GM23248 (cell line): ENCODE measurements around the gene ATXN7. TPM values are rescaled to one million over a fixed set of nuclear protein-coding genes. Genes with fewer than 3 reads are reported as not detected.

ENCODE experiments used
- DNase-seq: peaks from one replicate; pipeline ENCODE4 v3.0.0-alpha.2; 2015
- H2AFZ ChIP-seq: fragments of 200-600 bp; sonication (generic); 2 replicates; pipeline ENCODE4 v1.6.1; 2016; ENCODE audit warnings: antibody characterized with exemption
- H3F3A ChIP-seq: fragments of 200-600 bp; sonication (generic); 2 replicates; pipeline ENCODE4 v1.6.1; 2016; ENCODE audit warnings: mild to moderate bottlenecking, antibody characterized with exemption, mixed run types; ENCODE audit not compliant: insufficient read depth
- H3K27ac ChIP-seq: fragments of 200-600 bp; sonication (generic); 2 replicates; pipeline ENCODE4 v1.5.1; 2016; ENCODE audit warnings: mild to moderate bottlenecking
- H3K27me3 ChIP-seq: fragments of 200-600 bp; sonication (generic); replicated peaks from 2 replicates; pipeline ENCODE4 v1.6.1; 2016; ENCODE audit warnings: mild to moderate bottlenecking; ENCODE audit not compliant: insufficient read depth
- H3K36me3 ChIP-seq: fragments of 200-600 bp; sonication (generic); 2 replicates; pipeline ENCODE4 v1.6.1; 2016; ENCODE audit warnings: low read depth, mild to moderate bottlenecking
- H3K4me1 ChIP-seq: fragments of 200-600 bp; sonication (generic); 2 replicates; pipeline ENCODE4 v1.6.1; 2016; ENCODE audit warnings: mild to moderate bottlenecking; ENCODE audit not compliant: insufficient read depth
- H3K4me2 ChIP-seq: fragments of 200-600 bp; sonication (generic); one replicate; pipeline ENCODE4 v1.6.1; 2016; ENCODE audit warnings: mild to moderate bottlenecking; ENCODE audit not compliant: unreplicated experiment
- H3K4me3 ChIP-seq: fragments of 200-600 bp; sonication (generic); 2 replicates; pipeline ENCODE4 v1.5.1; 2016; ENCODE audit warnings: mild to moderate bottlenecking
- H3K79me2 ChIP-seq: fragments of 200-600 bp; sonication (generic); 2 replicates; pipeline ENCODE4 v1.6.1; 2016; ENCODE audit warnings: mild to moderate bottlenecking; ENCODE audit not compliant: insufficient read depth
- H3K9ac ChIP-seq: fragments of 200-600 bp; sonication (generic); 2 replicates; pipeline ENCODE4 v1.6.1; 2016; ENCODE audit warnings: mild to moderate bottlenecking
- H3K9me2 ChIP-seq: fragments of 200-600 bp; sonication (generic); 2 replicates; pipeline ENCODE4 v1.6.1; 2016; ENCODE audit warnings: mixed run types, mild to moderate bottlenecking, moderate library complexity; ENCODE audit not compliant: insufficient read depth
- H3K9me3 ChIP-seq: fragments of 200-600 bp; sonication (generic); one replicate; pipeline ENCODE4 v1.6.1; 2017; ENCODE audit warnings: low read depth
- H4K20me1 ChIP-seq: fragments of 200-600 bp; sonication (generic); 2 replicates; pipeline ENCODE4 v1.6.0; 2016; ENCODE audit not compliant: insufficient read depth
- EZH2 ChIP-seq: fragments of 200-600 bp; sonication (generic); IDR thresholded peaks from 2 replicates; pipeline ENCODE4 v1.6.1; 2018; ENCODE audit warnings: antibody characterized with exemption, mild to moderate bottlenecking; ENCODE audit not compliant: insufficient read depth, poor library complexity, severe bottlenecking
- EZH2phosphoT487 ChIP-seq: fragments of 200-600 bp; sonication (generic); IDR thresholded peaks from 2 replicates; pipeline ENCODE4 v1.6.1; 2018; ENCODE audit warnings: antibody characterized with exemption, moderate library complexity, mild to moderate bottlenecking, low read depth; ENCODE audit not compliant: insufficient read depth
- WGBS, 2 experiments: methylation state at CpG; one replicate each; pipeline ENCODE4 v1.1.6; 2015 to 2017; ENCODE audit warnings: low lambda C conversion rate in 2 of 2, low coverage in 1 of 2; ENCODE audit errors: missing lambda C conversion rate in 2 of 2; 5-methylcytosine and 5-hydroxymethylcytosine counted together
- in situ Hi-C: fragments of 300-500 bp; cut with MboI; formaldehyde crosslinking; loops from 2 replicates; pipeline ENCODE4 v1.15.0; 2020
- polyA plus RNA-seq: library from polyadenylated mRNA; unstranded; fragments of >200 nt; fragmentation: Nextera tagmentation; extraction: Ambion mirVana; gene quantifications from 2 replicates; pipeline ENCODE4 v1.2.1, GENCODE V29; 2016
- total RNA-seq: library from RNA; depleted of rRNA; stranded (reverse); fragments of >200 nt; shearing (Covaris generic); gene quantifications from 2 replicates; pipeline ENCODE4 v1.2.3, GENCODE V29; 2014

Gene ATXN7
- total and polyA plus RNA-seq, 2 experiments from 2014 or later, result 2.4 to 3.9 TPM

- Histone ChIP-seq H3K36me3 (peaks cover 42% of the 10 kb centered on the region), H2AFZ (no peak overlapping the region), H3K79me2 (peaks cover 9% of the 10 kb centered on the region), H3K4me3 (no peak overlapping the region), H3K9ac (no peak overlapping the region), H3K27me3 (no peaks in the 10 kb centered on the region), H3K9me2 (no peaks in the 10 kb centered on the region), H3K9me3 (no peaks in the 10 kb centered on the region), H3F3A (peaks cover 30% of the 10 kb centered on the region; the same call in 1 of the 2 replicates), H3K27ac (no peak overlapping the region), H3K4me2 (no peak overlapping the region), H4K20me1 (no peaks in the 10 kb centered on the region), H3K4me1 (no peaks in the 10 kb centered on the region)
- TF ChIP-seq EZH2, result no peak
- no peak for TF ChIP-seq EZH2phosphoT487
- WGBS, 2 experiments, result 46 to 54% methylated on average over 2 of the region's 2 CpGs
- DNase-seq, result no peak
- in situ Hi-C loops, result no loop called here
Measured at GRCh38 chr3:64003589-64003988, 139.9 kb downstream of the ATXN7 start.

- Histone ChIP-seq H3K4me3 (no peak overlapping the region), H3K27ac (no peak overlapping the region), H3F3A (peaks cover 58% of the 10 kb centered on the region), H3K36me3 (peaks cover 65% of the 10 kb centered on the region), H3K9me3 (no peaks in the 10 kb centered on the region), H3K4me2 (no peak overlapping the region), H3K9me2 (no peaks in the 10 kb centered on the region), H3K27me3 (no peaks in the 10 kb centered on the region), H3K79me2 (peaks cover 37% of the 10 kb centered on the region), H4K20me1 (no peaks in the 10 kb centered on the region), H3K9ac (no peak overlapping the region), H3K4me1 (peaks cover 18% of the 10 kb centered on the region), H2AFZ (no peak overlapping the region)
- in situ Hi-C loops, result no loop called here
- TF ChIP-seq EZH2 (no peak), EZH2phosphoT487 (no peak)
- no peak for DNase-seq
- 95 to 97% methylated on average over 2 of the region's 2 CpGs for WGBS, 2 experiments
Measured at GRCh38 chr3:64008017-64008416, 144.3 kb downstream of the ATXN7 start.

GRCh38 chr3:64008487-64009351, 145.1 kb downstream of the ATXN7 start:
- no peak for DNase-seq

GRCh38 chr3:64009528-64009927, 145.9 kb downstream of the ATXN7 start:
- Histone ChIP-seq H3K27ac (no peak overlapping the region), H3K9me2 (no peaks in the 10 kb centered on the region), H2AFZ (no peak overlapping the region), H3K4me1 (peaks cover 18% of the 10 kb centered on the region), H3K79me2 (peaks cover 52% of the 10 kb centered on the region), H3K9me3 (no peaks in the 10 kb centered on the region), H3F3A (peaks cover 68% of the 10 kb centered on the region), H4K20me1 (no peaks in the 10 kb centered on the region), H3K36me3 (peaks cover 80% of the 10 kb centered on the region), H3K4me2 (no peak overlapping the region), H3K9ac (no peak overlapping the region), H3K4me3 (no peak overlapping the region), H3K27me3 (no peaks in the 10 kb centered on the region)
- WGBS, 2 experiments, result 79 to 82% methylated on average over 7 of the region's 7 CpGs
- in situ Hi-C loops, result no loop called here
- TF ChIP-seq EZH2, result no peak
- no peak for TF ChIP-seq EZH2phosphoT487
- no peak for DNase-seq

More at GRCh38 chr3:64008487-64009351, 145.1 kb downstream of the ATXN7 start:
- no peaks in the 10 kb centered on the region for H3K9me2 ChIP-seq
- WGBS, 2 experiments, result 86 to 94% methylated on average over 7 of the region's 7 CpGs
- no peaks in the 10 kb centered on the region for H3K27me3 ChIP-seq
- peaks cover 44% of the 10 kb centered on the region for H3K79me2 ChIP-seq
- H3K4me2 ChIP-seq, result no peak overlapping the region
- no peak overlapping the region for H3K27ac ChIP-seq
- H3K4me3 ChIP-seq, result no peak overlapping the region
- TF ChIP-seq EZH2phosphoT487 (no peak), EZH2 (no peak)
- H3K36me3 ChIP-seq, result peaks cover 72% of the 10 kb centered on the region
- H3K9me3 ChIP-seq, result no peaks in the 10 kb centered on the region
- peaks cover 18% of the 10 kb centered on the region for H3K4me1 ChIP-seq
- no peak overlapping the region for H2AFZ ChIP-seq
- no peaks in the 10 kb centered on the region for H4K20me1 ChIP-seq
- H3F3A ChIP-seq, result peaks cover 65% of the 10 kb centered on the region
- in situ Hi-C loops, result no loop called here
- H3K9ac ChIP-seq, result no peak overlapping the region

- Histone ChIP-seq H3K9me2 (no peaks in the 10 kb centered on the region), H3K9me3 (no peaks in the 10 kb centered on the region), H3K4me3 (no peak overlapping the region), H3K9ac (no peak overlapping the region), H4K20me1 (no peaks in the 10 kb centered on the region), H3F3A (peaks cover 68% of the 10 kb centered on the region), H3K4me1 (peaks cover 18% of the 10 kb centered on the region), H3K36me3 (peaks cover 87% of the 10 kb centered on the region), H3K4me2 (no peak overlapping the region), H3K27me3 (no peaks in the 10 kb centered on the region), H3K27ac (0 out of 2 replicates have a peak overlapping the region, but pooled peaks have one; percentile 54), H3K79me2 (peaks cover 59% of the 10 kb centered on the region), H2AFZ (no peak overlapping the region)
- WGBS, 2 experiments, result 66 to 75% methylated on average over 5 of the region's 5 CpGs
- TF ChIP-seq EZH2, result no peak
- TF ChIP-seq EZH2phosphoT487, result no peak
- no peak for DNase-seq
- in situ Hi-C loops, result no loop called here
Measured at GRCh38 chr3:64010199-64010598, 146.5 kb downstream of the ATXN7 start.
